Endothelial cell of umbilical vein (primary cell): ENCODE results near the gene KATNB1. TPM values are rescaled to one million over a fixed set of nuclear protein-coding genes. Genes with fewer than 3 reads are reported as not detected.

ENCODE experiments used
- BruUV-seq: library from RNA; stranded (reverse); fragments of 400-500 nt; replicated peaks from 2 replicates; lab custom pipeline; 2021; lab: Mats Ljungman, UMichigan
- CTCF ChIA-PET: fragments of 300-600, 350-600 bp; sonication (Branson Sonifier 250); formaldehyde crosslinking; loops from one replicate; lab custom pipeline; 2021; ENCODE audit warnings: antibody characterized with exemption, inconsistent platforms; lab: Charles Lee
- POLR2A ChIA-PET: fragments of 300-600, 350-600 bp; sonication (Branson Sonifier 250); formaldehyde crosslinking; loops from one replicate; lab custom pipeline; 2021; ENCODE audit warnings: antibody characterized with exemption, inconsistent platforms; lab: Charles Lee
- DNase-seq: peaks from one replicate; pipeline ENCODE4 v3.0.0-alpha.2; 2011; ENCODE audit warnings: low read depth, low spot score
- FAIRE-seq: peaks from 2 replicates; lab custom pipeline; 2011; peaks lifted over from hg19 to GRCh38; lab: Jason Lieb, UNC
- H2AFZ ChIP-seq: 2 replicates; pipeline ENCODE4 v1.6.0; 2012; ENCODE audit warnings: low read depth, low read length, control low read depth, inconsistent platforms
- H3K27ac ChIP-seq: 2 replicates; pipeline ENCODE4 v1.5.1; 2011; ENCODE audit warnings: low read depth, mild to moderate bottlenecking, control low read depth, low read length, moderate library complexity; ENCODE audit not compliant: insufficient read depth
- H3K27me3 ChIP-seq, 2 experiments: 2 replicates each; pipeline versions ENCODE4 v1.6.0 to v1.6.1; 2011; ENCODE audit warnings: low read length in 2 of 2, mixed read lengths in 1 of 2; ENCODE audit not compliant: control insufficient read depth in 2 of 2, insufficient read depth in 2 of 2
- H3K36me3 ChIP-seq, 2 experiments: 2 replicates in 1 of 2; 3 replicates in 1 of 2; pipeline ENCODE4 v1.5.1; 2011; ENCODE audit warnings: low read length in 2 of 2, mild to moderate bottlenecking in 1 of 2, moderate library complexity in 1 of 2; ENCODE audit not compliant: control insufficient read depth in 2 of 2, insufficient read depth in 2 of 2; ENCODE audit errors: extremely low read depth in 1 of 2
- H3K4me1 ChIP-seq: 3 replicates; pipeline ENCODE4 v1.5.1; 2011; ENCODE audit warnings: mild to moderate bottlenecking, low read length; ENCODE audit not compliant: control insufficient read depth, insufficient read depth; ENCODE audit errors: extremely low read depth
- H3K4me2 ChIP-seq: 2 replicates; pipeline ENCODE4 v1.6.1; 2011; ENCODE audit warnings: low read length, control low read depth, mixed read lengths; ENCODE audit not compliant: insufficient read depth
- H3K4me3 ChIP-seq, 3 experiments: fragments of 200-600 bp in 1 of 3; sonication (generic), shearing (Covaris generic) in 1 of 3; replicated peaks in 1 of 3; 2 replicates each; pipeline ENCODE4 v1.5.1; 2011 to 2016; ENCODE audit warnings: control low read depth in 3 of 3, low read length in 3 of 3, mild to moderate bottlenecking in 2 of 3, inconsistent platforms in 1 of 3, low read depth in 1 of 3, moderate library complexity in 1 of 3; ENCODE audit not compliant: insufficient read depth in 1 of 3
- H3K79me2 ChIP-seq: 2 replicates; pipeline ENCODE4 v1.6.0; 2012; ENCODE audit warnings: low read length, inconsistent platforms; ENCODE audit not compliant: control insufficient read depth, insufficient read depth
- H3K9ac ChIP-seq: replicated peaks from 2 replicates; pipeline ENCODE3; 2011; ENCODE audit warnings: low read length, control low read depth; ENCODE audit not compliant: insufficient read depth; ENCODE audit errors: extremely low read depth
- H3K9me1 ChIP-seq: replicated peaks from 3 replicates; pipeline ENCODE4 v1.6.0; 2011; ENCODE audit warnings: mild to moderate bottlenecking, low read length; ENCODE audit not compliant: control insufficient read depth, insufficient read depth; ENCODE audit errors: extremely low read depth
- H3K9me3 ChIP-seq: replicated peaks from 2 replicates; pipeline ENCODE4 v1.5.1; 2012; ENCODE audit warnings: low read length, inconsistent platforms; ENCODE audit not compliant: control insufficient read depth, insufficient read depth
- H4K20me1 ChIP-seq: replicated peaks from 2 replicates; pipeline ENCODE3; 2011; ENCODE audit warnings: mild to moderate bottlenecking, low read length; ENCODE audit not compliant: control insufficient read depth, insufficient read depth; ENCODE audit errors: extremely low read depth
- EZH2 ChIP-seq: IDR thresholded peaks from 2 replicates; pipeline ENCODE4 v1.6.1; 2012; ENCODE audit warnings: borderline replicate concordance, low read depth, mild to moderate bottlenecking, moderate library complexity, low read length, inconsistent platforms; ENCODE audit not compliant: severe bottlenecking
- FOS ChIP-seq: IDR thresholded peaks from 2 replicates; pipeline ENCODE4 v1.6.1; 2011; ENCODE audit warnings: mild to moderate bottlenecking, low read length, moderate library complexity, borderline replicate concordance; ENCODE audit not compliant: insufficient read depth
- GATA2 ChIP-seq: IDR thresholded peaks from 2 replicates; pipeline ENCODE4 v1.7.0; 2011; ENCODE audit warnings: low read depth, mild to moderate bottlenecking, moderate library complexity, mixed read lengths, low read length; ENCODE audit not compliant: insufficient read length, insufficient read depth
- JUN ChIP-seq: IDR thresholded peaks from 2 replicates; pipeline ENCODE4 v1.6.1; 2011; ENCODE audit warnings: borderline replicate concordance, low read depth; ENCODE audit not compliant: insufficient read length, insufficient read depth
- MYC ChIP-seq: IDR thresholded peaks from one replicate; pipeline ENCODE4 v1.6.1; 2011; ENCODE audit warnings: mild to moderate bottlenecking, low read depth, low read length
- POLR2A ChIP-seq: IDR thresholded peaks from 2 replicates; pipeline ENCODE4 v1.6.1; 2012; ENCODE audit warnings: low read depth, mild to moderate bottlenecking, control low read depth, low read length
- POLR2AphosphoS5 ChIP-seq: IDR thresholded peaks from 2 replicates; pipeline ENCODE4 v1.6.1; 2012; ENCODE audit warnings: low read depth, mild to moderate bottlenecking, control low read depth, low read length, moderate library complexity; ENCODE audit not compliant: insufficient read depth
- dilution Hi-C: fragments of 300-500 bp; cut with MboI; formaldehyde crosslinking; loops from one replicate; pipeline ENCODE4 v1.15.0; 2019; ENCODE audit warnings: low sequenced_read_pairs; ENCODE audit not compliant: extremely low pct_ligation_motif_present
- intact Hi-C: fragments of 100-400 bp; cut with micrococcal nuclease; formaldehyde crosslinking; loops from one replicate; pipeline ENCODE4 v1.10.0; 2022
- polyA plus RNA-seq, 4 experiments: library from polyadenylated mRNA; depleted of rRNA in 3 of 4; stranded (reverse) in 3 of 4; unstranded in 1 of 4; fragments of >200 nt; gene quantifications; 2 replicates each; pipeline versions ENCODE4 v1.2.1 to v1.2.3, GENCODE V29; 2011 to 2012; ENCODE audit warnings: missing spikeins in 1 of 4
- total RNA-seq: library from RNA; stranded (reverse); gene quantifications from 2 replicates; pipeline ENCODE4 v1.2.3, GENCODE V29; 2021
- TF ChIP-seq, protein P1 (sequence below), 2 donors: IDR thresholded peaks; 1 replicate in 1 of 2; 2 replicates in 1 of 2; pipeline ENCODE4 v1.5.1; 2011; ENCODE audit warnings: low read length in 2 of 2, mild to moderate bottlenecking in 2 of 2, moderate library complexity in 2 of 2, control low read depth in 1 of 2, inconsistent platforms in 1 of 2, low read depth in 1 of 2; ENCODE audit not compliant: insufficient read depth in 1 of 2; ENCODE audit errors: extremely low read depth in 1 of 2
- TF ChIP-seq, protein P2 (sequence below): IDR thresholded peaks from 2 replicates; pipeline ENCODE4 v1.6.1; 2011; ENCODE audit not compliant: insufficient read depth, insufficient read length

The KATNB1 gene
- total and polyA plus RNA-seq, 2 donors (not counting 3 experiments of a cell fraction or from before 2014, with no cell fraction given), result 25.9 to 35.9 TPM

DNA sequence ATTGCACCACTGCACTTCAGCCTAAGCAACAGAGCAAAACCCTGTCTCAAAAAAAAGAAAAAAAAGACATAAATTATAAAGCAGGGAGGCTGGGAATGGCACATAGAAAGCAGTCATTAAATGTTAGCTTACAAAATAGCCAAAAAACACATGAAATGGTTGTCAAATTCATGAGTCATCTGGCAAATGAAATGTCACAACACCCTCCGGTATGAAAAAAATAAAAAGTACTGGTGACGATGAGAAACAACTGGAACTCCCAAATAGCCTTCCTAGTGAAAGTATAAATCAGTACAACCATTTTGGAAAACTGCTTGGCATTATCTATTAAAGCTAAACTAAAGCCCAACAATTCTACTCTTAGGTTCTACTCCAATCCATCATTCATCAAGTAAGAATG, 3.5 kb upstream of the KATNB1 start:
- Histone ChIP-seq H3K4me2 (no peak overlapping the region), H3K4me1 (peaks cover 17% of the 10 kb centered on the region), H3K9me1 (no peaks in the 10 kb centered on the region), H3K27me3 (no peaks in the 10 kb centered on the region), H3K79me2 (no peaks in the 10 kb centered on the region), H4K20me1 (no peaks in the 10 kb centered on the region), H2AFZ (no peak overlapping the region), H3K4me3 (no peak overlapping the region), H3K9me3 (no peaks in the 10 kb centered on the region), H3K9ac (no peak overlapping the region), H3K27ac (no peak overlapping the region), H3K36me3 (no peaks in the 10 kb centered on the region)
- dilution Hi-C loops (no loop called here), intact Hi-C loops (loop anchor here (10.0 kb wide), 1 partner anchor 393 kb away; the partner anchor contains the start of gene CFAP20)
- no TSS peak for BruUV-seq
- CTCF ChIA-PET, result interaction anchor here (1.3 to 1.8 kb wide), 2 partner anchors 9 to 141 kb away, joined by 5 to 8 read pairs; no protein-coding TSS in a partner anchor
- no peak for TF ChIP-seq EZH2
- no peak for TF ChIP-seq POLR2A
- TF ChIP-seq POLR2AphosphoS5, result no peak
- TF ChIP-seq MYC, result no peak
- TF ChIP-seq, protein P1, sequence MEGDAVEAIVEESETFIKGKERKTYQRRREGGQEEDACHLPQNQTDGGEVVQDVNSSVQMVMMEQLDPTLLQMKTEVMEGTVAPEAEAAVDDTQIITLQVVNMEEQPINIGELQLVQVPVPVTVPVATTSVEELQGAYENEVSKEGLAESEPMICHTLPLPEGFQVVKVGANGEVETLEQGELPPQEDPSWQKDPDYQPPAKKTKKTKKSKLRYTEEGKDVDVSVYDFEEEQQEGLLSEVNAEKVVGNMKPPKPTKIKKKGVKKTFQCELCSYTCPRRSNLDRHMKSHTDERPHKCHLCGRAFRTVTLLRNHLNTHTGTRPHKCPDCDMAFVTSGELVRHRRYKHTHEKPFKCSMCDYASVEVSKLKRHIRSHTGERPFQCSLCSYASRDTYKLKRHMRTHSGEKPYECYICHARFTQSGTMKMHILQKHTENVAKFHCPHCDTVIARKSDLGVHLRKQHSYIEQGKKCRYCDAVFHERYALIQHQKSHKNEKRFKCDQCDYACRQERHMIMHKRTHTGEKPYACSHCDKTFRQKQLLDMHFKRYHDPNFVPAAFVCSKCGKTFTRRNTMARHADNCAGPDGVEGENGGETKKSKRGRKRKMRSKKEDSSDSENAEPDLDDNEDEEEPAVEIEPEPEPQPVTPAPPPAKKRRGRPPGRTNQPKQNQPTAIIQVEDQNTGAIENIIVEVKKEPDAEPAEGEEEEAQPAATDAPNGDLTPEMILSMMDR (IDR thresholded peaks at IDR 0.05; ENCODE audit: extremely low read depth in 1 of 2, insufficient read depth in 1 of 2, low read depth in 1 of 2, low read length in 2 of 2), result no peak
- TF ChIP-seq, protein P2, sequence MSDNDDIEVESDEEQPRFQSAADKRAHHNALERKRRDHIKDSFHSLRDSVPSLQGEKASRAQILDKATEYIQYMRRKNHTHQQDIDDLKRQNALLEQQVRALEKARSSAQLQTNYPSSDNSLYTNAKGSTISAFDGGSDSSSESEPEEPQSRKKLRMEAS, result no peak
- TF ChIP-seq FOS, result no peak
- no peak for TF ChIP-seq GATA2
- TF ChIP-seq JUN, result no peak
- FAIRE-seq (no peak), DNase-seq (no peak)
- POLR2A ChIA-PET, result no interaction called here
